A673 (cell line): Measurements from ENCODE around the gene EYA3. TPM values are rescaled to one million over a fixed set of nuclear protein-coding genes. Genes with fewer than 3 reads are reported as not detected.
A peak's percentile ranks its signal among the peaks of the same experiment; 100 is the strongest.

Source experiments
- BruUV-seq: library from RNA; stranded (reverse); fragments of 400-500 nt; replicated peaks from 2 replicates; lab custom pipeline; 2021; lab: Mats Ljungman, UMichigan
- CTCF ChIA-PET: fragments of 300-600 bp; sonication (Branson Sonifier 250); formaldehyde crosslinking; loops from one replicate; lab custom pipeline; 2022; ENCODE audit warnings: antibody characterized with exemption; lab: Charles Lee
- POLR2A ChIA-PET: fragments of 300-600 bp; sonication (Branson Sonifier 250); formaldehyde crosslinking; loops from one replicate; lab custom pipeline; 2022; ENCODE audit warnings: antibody characterized with exemption; ENCODE audit not compliant: low non-redundant PET; lab: Charles Lee
- DNase-seq: peaks from one replicate; pipeline ENCODE4 v3.0.0-alpha.2; 2015; ENCODE audit warnings: low spot score
- H3K27ac ChIP-seq: fragments of 200-600 bp; sonication (generic); 2 replicates; pipeline ENCODE4 v1.5.1; 2016; ENCODE audit warnings: mixed run types, low read depth, mild to moderate bottlenecking, mixed read lengths, antibody characterized with exemption, low read length; ENCODE audit not compliant: poor library complexity, severe bottlenecking
- H3K27me3 ChIP-seq: fragments of 200-600 bp; sonication (generic); replicated peaks from 2 replicates; pipeline ENCODE4 v1.6.1; 2017; ENCODE audit warnings: mixed run types, low read depth, mild to moderate bottlenecking, mixed read lengths, antibody characterized with exemption, low read length; ENCODE audit not compliant: insufficient read depth, poor library complexity
- H3K36me3 ChIP-seq: fragments of 200-600 bp; sonication (generic); 2 replicates; pipeline ENCODE4 v1.6.1; 2016; ENCODE audit warnings: mixed run types, mild to moderate bottlenecking, mixed read lengths, antibody characterized with exemption, low read length; ENCODE audit not compliant: insufficient read depth, poor library complexity, severe bottlenecking
- H3K4me1 ChIP-seq: fragments of 200-600 bp; sonication (generic); 2 replicates; pipeline ENCODE4 v1.6.1; 2017; ENCODE audit warnings: mixed run types, mild to moderate bottlenecking, mixed read lengths, antibody characterized with exemption, low read length; ENCODE audit not compliant: insufficient read depth, poor library complexity, severe bottlenecking
- H3K4me3 ChIP-seq: fragments of 200-600 bp; sonication (generic); 2 replicates; pipeline ENCODE4 v1.5.1; 2016; ENCODE audit warnings: low read depth, mixed run types, mild to moderate bottlenecking, mixed read lengths, low read length; ENCODE audit not compliant: poor library complexity, severe bottlenecking
- H3K9me3 ChIP-seq: fragments of 200-600 bp; sonication (generic); 2 replicates; pipeline ENCODE4 v1.6.1; 2016; ENCODE audit warnings: mixed run types, low read depth, mild to moderate bottlenecking, mixed read lengths, antibody characterized with exemption, low read length; ENCODE audit not compliant: poor library complexity, severe bottlenecking
- EZH2 ChIP-seq: fragments of 200-600 bp; sonication (generic); IDR thresholded peaks from 2 replicates; pipeline ENCODE4 v1.6.1; 2017; ENCODE audit warnings: borderline replicate concordance, low read depth, mild to moderate bottlenecking, mixed read lengths, antibody characterized with exemption, low read length; ENCODE audit not compliant: poor library complexity, severe bottlenecking
- intact Hi-C: fragments of 100-400 bp; cut with micrococcal nuclease; formaldehyde crosslinking; loops from one replicate; pipeline ENCODE4 v1.10.0; 2022; ENCODE audit not compliant: unreplicated experiment
- total RNA-seq: library from RNA; stranded (reverse); gene quantifications from 2 replicates; pipeline ENCODE4 v1.2.3, GENCODE V29; 2021
- TF ChIP-seq, protein P1 (sequence below): fragments of 300-800, 200-600 bp; sonication (generic); conservative IDR thresholded peaks from 2 replicates; pipeline ENCODE4 v1.5.1; 2017; ENCODE audit warnings: low read depth, mild to moderate bottlenecking, antibody characterized with exemption, low read length, moderate library complexity, mixed read lengths

The EYA3 gene
- total RNA-seq, 1 experiment from 2014 or later = 33.4 TPM

DNA sequence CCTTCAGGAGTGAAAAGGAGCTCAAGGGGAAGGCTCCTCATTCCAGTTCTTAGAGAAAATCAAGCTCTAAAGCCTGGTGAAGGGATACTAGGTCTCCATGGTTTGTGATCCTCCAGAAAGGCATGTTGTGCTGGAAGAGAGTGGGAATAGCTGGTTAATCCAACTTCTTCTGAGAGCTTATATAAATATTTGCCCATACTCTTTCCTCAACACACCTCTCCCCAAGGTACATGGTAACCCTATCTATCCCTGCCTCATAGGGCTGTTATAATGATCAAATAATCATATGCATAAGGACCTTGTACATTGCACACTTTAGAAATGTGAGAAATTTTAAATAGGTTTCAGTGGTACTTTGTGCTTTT is 114.0 kb downstream of the EYA3 start:
- DNase-seq = no peak
- Histone ChIP-seq H3K27ac (no peak overlapping the region), H3K4me3 (no peak overlapping the region), H3K9me3 (no peaks in the 10 kb centered on the region), H3K36me3 (no peaks in the 10 kb centered on the region), H3K27me3 (no peaks in the 10 kb centered on the region), H3K4me1 (no peaks in the 10 kb centered on the region)
- ChIA-PET POLR2A (no interaction called here), CTCF (no interaction called here)
- BruUV-seq = no TSS peak
- TF ChIP-seq, protein P1, sequence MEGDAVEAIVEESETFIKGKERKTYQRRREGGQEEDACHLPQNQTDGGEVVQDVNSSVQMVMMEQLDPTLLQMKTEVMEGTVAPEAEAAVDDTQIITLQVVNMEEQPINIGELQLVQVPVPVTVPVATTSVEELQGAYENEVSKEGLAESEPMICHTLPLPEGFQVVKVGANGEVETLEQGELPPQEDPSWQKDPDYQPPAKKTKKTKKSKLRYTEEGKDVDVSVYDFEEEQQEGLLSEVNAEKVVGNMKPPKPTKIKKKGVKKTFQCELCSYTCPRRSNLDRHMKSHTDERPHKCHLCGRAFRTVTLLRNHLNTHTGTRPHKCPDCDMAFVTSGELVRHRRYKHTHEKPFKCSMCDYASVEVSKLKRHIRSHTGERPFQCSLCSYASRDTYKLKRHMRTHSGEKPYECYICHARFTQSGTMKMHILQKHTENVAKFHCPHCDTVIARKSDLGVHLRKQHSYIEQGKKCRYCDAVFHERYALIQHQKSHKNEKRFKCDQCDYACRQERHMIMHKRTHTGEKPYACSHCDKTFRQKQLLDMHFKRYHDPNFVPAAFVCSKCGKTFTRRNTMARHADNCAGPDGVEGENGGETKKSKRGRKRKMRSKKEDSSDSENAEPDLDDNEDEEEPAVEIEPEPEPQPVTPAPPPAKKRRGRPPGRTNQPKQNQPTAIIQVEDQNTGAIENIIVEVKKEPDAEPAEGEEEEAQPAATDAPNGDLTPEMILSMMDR = no peak
- TF ChIP-seq EZH2 = no peak
- intact Hi-C loops = no loop called here

DNA sequence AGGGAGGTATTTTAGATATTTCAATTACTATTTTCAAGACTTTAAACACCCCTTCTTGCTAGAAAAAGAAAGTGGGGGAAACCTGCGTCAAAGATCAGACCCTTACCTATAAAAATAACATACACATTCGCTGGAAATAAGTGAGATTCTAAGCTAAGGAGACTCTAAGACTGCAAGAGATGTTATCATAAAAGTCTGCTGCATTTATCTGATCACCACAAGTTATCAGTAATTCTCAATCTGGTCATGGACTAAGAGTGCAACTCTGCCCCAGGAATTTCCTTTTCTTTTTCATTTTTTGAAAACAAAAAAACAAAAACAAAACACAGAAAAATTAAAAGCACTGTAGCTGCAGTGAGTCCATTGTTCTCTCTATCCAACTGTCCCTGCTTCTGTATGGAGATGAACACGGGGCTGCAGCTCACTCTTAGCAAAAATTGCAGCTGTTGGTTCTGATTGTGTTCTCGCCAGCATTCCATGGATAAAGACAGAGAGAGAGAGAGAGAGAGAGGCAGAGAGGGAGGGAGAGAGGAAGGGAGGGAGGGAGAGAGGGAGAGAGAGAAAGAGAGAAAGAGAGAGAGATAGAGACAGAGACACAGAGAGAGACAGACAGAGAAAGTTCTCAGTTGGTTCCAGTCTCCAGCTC is 114.5 kb downstream of the EYA3 start:
- H3K9me3 ChIP-seq = no peaks in the 10 kb centered on the region
- H3K36me3 ChIP-seq = no peaks in the 10 kb centered on the region
- DNase-seq = no peak
- no peaks in the 10 kb centered on the region for H3K27me3 ChIP-seq
- no peak overlapping the region for H3K27ac ChIP-seq
- intact Hi-C loops = no loop called here
- no peak for TF ChIP-seq EZH2
- TF ChIP-seq, protein P1 = no peak
- CTCF ChIA-PET = no interaction called here
- no peaks in the 10 kb centered on the region for H3K4me1 ChIP-seq
- POLR2A ChIA-PET = no interaction called here
- TSS peak; percentile 18 for BruUV-seq
- no peak overlapping the region for H3K4me3 ChIP-seq

DNA sequence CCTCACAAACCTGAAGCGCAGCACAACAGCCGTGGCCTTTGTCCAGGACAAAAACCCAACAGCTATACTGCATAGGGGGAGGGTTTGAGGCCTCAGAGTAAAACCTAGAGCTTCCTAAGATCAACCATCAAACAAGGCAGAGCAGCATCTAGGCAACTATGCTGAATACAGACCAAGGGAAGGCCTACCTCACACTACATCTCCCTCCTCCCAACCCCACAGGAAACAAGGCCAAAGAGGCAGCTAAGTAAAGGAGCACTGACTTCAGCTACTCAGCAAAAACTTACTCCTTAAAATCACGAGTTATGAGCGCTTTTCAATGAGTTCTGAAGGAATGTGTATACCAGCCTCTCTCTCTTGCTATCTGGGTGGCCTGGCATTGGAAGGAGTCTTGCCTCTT is 116.3 kb downstream of the EYA3 start:
- Histone ChIP-seq H3K36me3 (no peaks in the 10 kb centered on the region), H3K4me1 (no peaks in the 10 kb centered on the region), H3K27ac (no peak overlapping the region), H3K9me3 (no peaks in the 10 kb centered on the region), H3K4me3 (no peak overlapping the region), H3K27me3 (no peaks in the 10 kb centered on the region)
- intact Hi-C loops = no loop called here
- TF ChIP-seq, protein P1 = no peak
- TF ChIP-seq EZH2 = no peak
- CTCF ChIA-PET = interaction anchor here (0.6 to 1.5 kb wide), 2 partner anchors 114 to 115 kb away, joined by 5 to 7 read pairs; no protein-coding TSS in a partner anchor
- POLR2A ChIA-PET = interaction anchor here (0.6 kb wide), 1 partner anchor 21 kb away, joined by 4 read pairs; no protein-coding TSS in a partner anchor
- BruUV-seq = no TSS peak
- DNase-seq = no peak
